ENCODE data around the gene CELA3B. TPM values are rescaled to one million over a fixed set of nuclear protein-coding genes. Genes with fewer than 3 reads are reported as not detected.
"Not testable (repeated sequence)": the region's sequence is repeated elsewhere in the genome, so short reads cannot be mapped to it uniquely, and the experiment has no call there.

The CELA3B gene
- total RNA-seq, 2 donors from 2014 or later: 2.5 TPM; not detected in 1

DNA sequence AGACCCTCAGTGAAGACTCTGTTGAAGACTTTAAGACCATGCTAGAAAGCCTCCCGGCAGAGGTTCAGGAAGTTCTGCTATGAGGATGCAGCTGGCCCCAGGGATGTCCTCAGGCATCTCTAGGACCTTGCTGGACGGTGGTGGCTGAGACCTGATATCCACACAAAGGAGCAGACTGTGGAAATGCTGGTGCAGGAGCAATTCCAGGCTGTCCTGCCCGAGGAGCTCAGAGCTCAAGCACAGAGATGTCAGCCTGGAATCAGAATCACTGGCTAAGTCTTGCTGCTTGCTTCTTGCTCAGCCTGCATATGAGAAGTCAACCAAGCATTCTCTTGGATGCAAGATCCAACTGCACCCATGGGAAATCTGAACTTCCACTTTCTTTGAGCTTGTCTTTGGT lies 53.7 kb downstream of the CELA3B start:
- intact Hi-C loops (cut with DNase I): no loop called here
- no peak for DNase-seq (ENCODE audit: low spot score)

GRCh38 chr1:22031214-22031962 lies 54.6 kb downstream of the CELA3B start:
- no peak for DNase-seq (ENCODE audit: low spot score)
- intact Hi-C loops (cut with DNase I): no loop called here

GRCh38 chr1:22034834-22035233 lies 58.0 kb downstream of the CELA3B start:
- DNase-seq (ENCODE audit: low spot score); intact Hi-C loops (cut with DNase I): not testable (repeated sequence)

DNA sequence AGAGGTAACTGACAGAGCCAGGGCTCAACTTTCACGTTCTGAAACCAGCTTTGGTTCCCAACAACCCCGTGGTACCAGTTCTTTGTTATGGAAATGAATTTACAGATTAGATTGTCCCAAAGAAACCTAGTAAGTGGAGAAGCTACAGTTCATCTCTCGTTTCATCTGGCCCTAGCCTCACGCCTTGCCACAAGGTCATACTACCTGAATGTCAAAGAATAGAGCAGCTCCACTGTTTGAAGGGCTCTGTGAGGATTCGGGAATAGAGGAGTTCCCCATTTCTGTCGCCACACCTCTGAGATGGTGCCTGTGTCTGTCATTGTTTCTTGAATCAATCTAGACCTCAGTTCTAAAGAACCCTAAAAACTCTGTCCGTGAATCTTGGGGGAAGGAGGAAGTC lies 60.7 kb downstream of the CELA3B start:
- intact Hi-C loops (cut with DNase I): no loop called here
- no peak for DNase-seq (ENCODE audit: low spot score)

- DNase-seq (ENCODE audit: low spot score): no peak
- intact Hi-C loops (cut with DNase I): no loop called here
These were observed 61.2 kb downstream of the CELA3B start for GRCh38 chr1:22038036-22038435.

Other genes with a start within 250 kb of the CELA3B start
- gene USP48, start 193.9 kb upstream of the CELA3B start, total RNA-seq: 10 to 100 TPM; 51.4 to 56.8 TPM
- under 1 TPM; 0.24 to 0.28 TPM for gene LDLRAD2, start 164.8 kb upstream of the CELA3B start, total RNA-seq
- 100 to 1,000 TPM; 682 to 919 TPM for gene HSPG2, start 39.7 kb upstream of the CELA3B start, total RNA-seq
- gene CELA3A, start 24.6 kb downstream of the CELA3B start, total RNA-seq: 1 to 10 TPM in 1 of 2 donors, not detected in 1; 7.6 TPM
- gene CDC42, start 75.7 kb downstream of the CELA3B start, total RNA-seq: 100 to 1,000 TPM; 214 to 262 TPM
- gene WNT4, start 166.1 kb downstream of the CELA3B start, total RNA-seq: under 1 TPM; 0.10 to 0.32 TPM